IPS DF 6.9 (cell line): ENCODE measurements around the gene TBX19.

Experiments used
- DNase-seq: peaks from one replicate; pipeline ENCODE4 v3.0.0-alpha.2; 2013; ENCODE audit warnings: low read depth, low spot score
- H3K27ac ChIP-seq: one replicate; pipeline ENCODE4 v1.5.1; 2013; ENCODE audit warnings: low read length, control low read depth
- H3K27me3 ChIP-seq: 2 replicates; pipeline ENCODE4 v1.6.1; 2013; ENCODE audit warnings: mild to moderate bottlenecking, low read length; ENCODE audit not compliant: control insufficient read depth, insufficient read depth
- H3K36me3 ChIP-seq: 2 replicates; pipeline ENCODE4 v1.6.1; 2013; ENCODE audit warnings: low read length; ENCODE audit not compliant: control insufficient read depth, insufficient read depth
- H3K4me1 ChIP-seq: 2 replicates; pipeline ENCODE4 v1.6.1; 2013; ENCODE audit warnings: low read length; ENCODE audit not compliant: control insufficient read depth, insufficient read depth
- H3K4me3 ChIP-seq: 2 replicates; pipeline ENCODE4 v1.5.1; 2013; ENCODE audit warnings: mild to moderate bottlenecking, low read length
- H3K9me3 ChIP-seq: 2 replicates; pipeline ENCODE4 v1.6.1; 2013; ENCODE audit warnings: low read length, inconsistent platforms; ENCODE audit not compliant: control insufficient read depth, insufficient read depth
- WGBS: extraction: QIAGEN DNeasy Blood & Tissue Kit; methylation state at CpG from one replicate; pipeline ENCODE4 v1.1.7; 2013; ENCODE audit warnings: mixed read lengths, missing lambda C conversion rate; ENCODE audit not compliant: insufficient read length, insufficient coverage; 5-methylcytosine and 5-hydroxymethylcytosine counted together

The TBX19 gene

GRCh38 chr1:168338589-168339503, 58.2 kb downstream of the TBX19 start:
- H3K9me3 ChIP-seq, result no peaks in the 10 kb centered on the region
- no peak overlapping the region for H3K4me3 ChIP-seq
- no peak for DNase-seq
- WGBS, result no CpG with 5 or more reads among the region's 13 CpGs
- H3K36me3 ChIP-seq, result no peaks in the 10 kb centered on the region
- no peaks in the 10 kb centered on the region for H3K27me3 ChIP-seq
- no peak overlapping the region for H3K27ac ChIP-seq
- H3K4me1 ChIP-seq, result no peaks in the 10 kb centered on the region

- no CpG with 5 or more reads among the region's 3 CpGs for WGBS
- Histone ChIP-seq H3K4me1 (no peaks in the 10 kb centered on the region), H3K4me3 (no peak overlapping the region), H3K27ac (no peak overlapping the region), H3K9me3 (no peaks in the 10 kb centered on the region), H3K27me3 (no peaks in the 10 kb centered on the region), H3K36me3 (no peaks in the 10 kb centered on the region)
- no peak for DNase-seq
Measured at GRCh38 chr1:168340781-168341482, 60.3 kb downstream of the TBX19 start.

- Histone ChIP-seq H3K9me3 (no peaks in the 10 kb centered on the region), H3K27me3 (no peaks in the 10 kb centered on the region), H3K27ac (no peak overlapping the region), H3K4me3 (no peak overlapping the region), H3K36me3 (no peaks in the 10 kb centered on the region), H3K4me1 (no peaks in the 10 kb centered on the region)
- DNase-seq, result no peak
- no CpG with 5 or more reads among the region's 3 CpGs for WGBS
Measured at GRCh38 chr1:168341483-168341975, 60.9 kb downstream of the TBX19 start.

- Histone ChIP-seq H3K4me3 (peak overlapping the region; percentile 40; the same call in 1 of the 2 replicates), H3K36me3 (no peaks in the 10 kb centered on the region), H3K9me3 (no peaks in the 10 kb centered on the region), H3K4me1 (no peaks in the 10 kb centered on the region), H3K27me3 (no peaks in the 10 kb centered on the region), H3K27ac (no peak overlapping the region)
- DNase-seq, result peak; percentile 76
- 100% methylated on average over 1 of the region's 21 CpGs for WGBS
Measured at GRCh38 chr1:168342572-168343280, 62.0 kb downstream of the TBX19 start.

GRCh38 chr1:168343566-168343965, 62.9 kb downstream of the TBX19 start:
- Histone ChIP-seq H3K27me3 (no peaks in the 10 kb centered on the region), H3K36me3 (no peaks in the 10 kb centered on the region), H3K9me3 (no peaks in the 10 kb centered on the region), H3K27ac (no peak overlapping the region), H3K4me3 (no peak overlapping the region), H3K4me1 (no peaks in the 10 kb centered on the region)
- DNase-seq, result no peak
- no CpG with 5 or more reads among the region's 6 CpGs for whole genome bisulfite sequencing

- no peaks in the 10 kb centered on the region for H3K4me1 ChIP-seq
- no peak for DNase-seq
- no CpG with 5 or more reads among the region's 4 CpGs for WGBS
- no peak overlapping the region for H3K27ac ChIP-seq
- no peaks in the 10 kb centered on the region for H3K9me3 ChIP-seq
- no peaks in the 10 kb centered on the region for H3K36me3 ChIP-seq
- H3K27me3 ChIP-seq, result no peaks in the 10 kb centered on the region
- H3K4me3 ChIP-seq, result no peak overlapping the region
Measured at GRCh38 chr1:168344517-168344916, 63.8 kb downstream of the TBX19 start.

GRCh38 chr1:168345939-168346338, 65.3 kb downstream of the TBX19 start:
- H3K27me3 ChIP-seq, result no peaks in the 10 kb centered on the region
- H3K4me3 ChIP-seq, result no peak overlapping the region
- no peaks in the 10 kb centered on the region for H3K9me3 ChIP-seq
- no CpG with 5 or more reads among the region's 1 CpG for WGBS
- no peaks in the 10 kb centered on the region for H3K4me1 ChIP-seq
- DNase-seq, result no peak
- H3K36me3 ChIP-seq, result no peaks in the 10 kb centered on the region
- no peak overlapping the region for H3K27ac ChIP-seq

GRCh38 chr1:168347630-168348029, 67.0 kb downstream of the TBX19 start:
- H3K9me3 ChIP-seq, result no peaks in the 10 kb centered on the region
- no peaks in the 10 kb centered on the region for H3K27me3 ChIP-seq
- H3K36me3 ChIP-seq, result no peaks in the 10 kb centered on the region
- no peak for DNase-seq
- no peak overlapping the region for H3K4me3 ChIP-seq
- WGBS, result no CpG with 5 or more reads among the region's 1 CpG
- no peak overlapping the region for H3K27ac ChIP-seq
- H3K4me1 ChIP-seq, result no peaks in the 10 kb centered on the region

- Histone ChIP-seq H3K4me1 (no peaks in the 10 kb centered on the region), H3K27ac (no peak overlapping the region), H3K27me3 (no peaks in the 10 kb centered on the region), H3K9me3 (no peaks in the 10 kb centered on the region), H3K4me3 (no peak overlapping the region), H3K36me3 (no peaks in the 10 kb centered on the region)
- no peak for DNase-seq
- no CpG with 5 or more reads among the region's 8 CpGs for WGBS
Measured at GRCh38 chr1:168348146-168348709, 67.6 kb downstream of the TBX19 start.
